GM12872 (cell line): ENCODE measurements around the gene CLCNKB.

Experiments used
- TF ChIP-seq, protein P1 (sequence below): IDR thresholded peaks from 3 replicates; pipeline ENCODE4 v1.5.1; 2011; ENCODE audit warnings: low read depth, mild to moderate bottlenecking, low read length, moderate library complexity; ENCODE audit not compliant: insufficient read depth

Gene CLCNKB

DNA sequence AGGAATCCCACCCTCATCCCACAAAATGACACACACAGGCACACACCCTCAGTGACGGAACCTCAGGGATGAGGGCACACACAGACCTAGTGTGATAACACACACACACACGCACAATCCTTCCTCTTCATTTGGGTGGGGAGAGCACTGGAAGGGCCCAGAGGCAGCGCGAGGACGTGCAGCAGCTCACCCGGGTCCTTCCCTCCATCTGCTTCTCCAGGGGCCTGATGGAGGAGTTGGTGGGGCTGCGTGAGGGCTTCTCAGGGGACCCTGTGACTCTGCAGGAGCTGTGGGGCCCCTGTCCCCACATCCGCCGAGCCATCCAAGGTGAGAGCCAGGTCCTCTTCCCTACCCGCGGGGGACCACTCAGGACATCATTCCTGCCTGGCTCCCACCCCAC is 21.2 kb upstream of the CLCNKB start:
- TF ChIP-seq, protein P1, sequence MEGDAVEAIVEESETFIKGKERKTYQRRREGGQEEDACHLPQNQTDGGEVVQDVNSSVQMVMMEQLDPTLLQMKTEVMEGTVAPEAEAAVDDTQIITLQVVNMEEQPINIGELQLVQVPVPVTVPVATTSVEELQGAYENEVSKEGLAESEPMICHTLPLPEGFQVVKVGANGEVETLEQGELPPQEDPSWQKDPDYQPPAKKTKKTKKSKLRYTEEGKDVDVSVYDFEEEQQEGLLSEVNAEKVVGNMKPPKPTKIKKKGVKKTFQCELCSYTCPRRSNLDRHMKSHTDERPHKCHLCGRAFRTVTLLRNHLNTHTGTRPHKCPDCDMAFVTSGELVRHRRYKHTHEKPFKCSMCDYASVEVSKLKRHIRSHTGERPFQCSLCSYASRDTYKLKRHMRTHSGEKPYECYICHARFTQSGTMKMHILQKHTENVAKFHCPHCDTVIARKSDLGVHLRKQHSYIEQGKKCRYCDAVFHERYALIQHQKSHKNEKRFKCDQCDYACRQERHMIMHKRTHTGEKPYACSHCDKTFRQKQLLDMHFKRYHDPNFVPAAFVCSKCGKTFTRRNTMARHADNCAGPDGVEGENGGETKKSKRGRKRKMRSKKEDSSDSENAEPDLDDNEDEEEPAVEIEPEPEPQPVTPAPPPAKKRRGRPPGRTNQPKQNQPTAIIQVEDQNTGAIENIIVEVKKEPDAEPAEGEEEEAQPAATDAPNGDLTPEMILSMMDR: no peak

DNA sequence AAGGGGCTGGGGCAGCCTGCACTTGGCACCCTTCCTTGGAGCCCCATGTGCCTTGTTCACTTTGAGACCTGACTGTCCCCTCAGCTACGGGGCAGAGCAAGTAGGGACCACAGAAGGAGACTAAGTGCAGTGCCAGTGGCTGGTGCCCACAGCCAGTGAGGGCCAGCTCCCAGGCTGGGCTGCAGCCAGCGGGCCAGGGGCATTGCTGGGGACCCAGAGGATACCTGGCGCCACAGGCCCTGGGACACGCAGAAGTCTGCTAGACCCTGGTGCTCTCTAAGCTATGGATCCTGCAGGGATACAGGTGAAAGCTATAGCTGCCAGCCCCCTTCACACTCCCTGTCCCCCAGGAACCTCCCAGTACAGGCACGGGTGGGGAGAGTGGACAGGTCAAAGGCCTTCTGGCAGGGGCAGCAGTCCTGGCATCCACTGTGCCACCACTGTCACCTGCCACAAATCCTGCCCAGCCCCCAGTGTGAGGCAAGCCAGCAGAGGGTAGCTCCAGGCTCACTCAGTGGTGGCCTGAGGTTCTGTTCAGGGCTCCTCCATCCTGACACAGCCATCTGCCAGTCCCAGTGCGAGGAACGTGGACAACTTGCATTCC is 20.4 kb upstream of the CLCNKB start:
- TF ChIP-seq, protein P1: no peak

DNA sequence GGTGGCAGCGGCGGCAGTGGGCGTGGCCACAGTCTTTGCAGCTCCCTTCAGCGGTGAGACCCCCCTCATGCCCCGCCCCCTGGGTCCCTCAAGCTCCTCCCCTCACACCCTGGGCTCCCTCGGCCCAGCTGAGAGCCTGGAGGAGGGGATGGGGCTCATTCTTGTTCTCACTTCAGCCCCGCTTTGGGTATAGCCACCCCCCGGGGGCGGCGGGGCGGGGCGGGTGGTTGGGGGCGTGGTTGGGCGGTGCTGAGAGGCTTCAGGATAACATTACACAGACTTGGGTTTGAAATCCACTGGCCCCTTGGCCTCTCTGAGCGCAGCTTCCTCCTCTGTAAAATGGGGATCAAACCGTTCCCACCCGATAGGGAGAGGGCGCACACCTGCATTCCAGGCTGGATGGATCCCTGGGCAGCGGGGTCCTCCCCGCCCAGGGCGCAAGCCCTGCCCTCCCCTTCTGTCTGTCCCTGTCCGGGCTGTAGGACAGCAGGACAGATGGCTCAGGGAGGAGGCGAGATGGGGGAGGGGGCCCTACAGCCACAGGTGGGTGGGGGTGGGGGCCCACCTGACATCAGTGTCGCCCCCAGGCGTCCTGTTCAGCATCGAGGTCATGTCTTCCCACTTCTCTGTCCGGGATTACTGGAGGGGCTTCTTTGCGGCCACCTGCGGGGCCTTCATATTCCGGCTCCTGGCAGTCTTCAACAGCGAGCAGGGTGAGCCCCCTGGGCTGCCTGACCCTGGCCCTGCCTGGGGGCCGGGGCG is 16.7 kb upstream of the CLCNKB start:
- TF ChIP-seq, protein P1: no peak

DNA sequence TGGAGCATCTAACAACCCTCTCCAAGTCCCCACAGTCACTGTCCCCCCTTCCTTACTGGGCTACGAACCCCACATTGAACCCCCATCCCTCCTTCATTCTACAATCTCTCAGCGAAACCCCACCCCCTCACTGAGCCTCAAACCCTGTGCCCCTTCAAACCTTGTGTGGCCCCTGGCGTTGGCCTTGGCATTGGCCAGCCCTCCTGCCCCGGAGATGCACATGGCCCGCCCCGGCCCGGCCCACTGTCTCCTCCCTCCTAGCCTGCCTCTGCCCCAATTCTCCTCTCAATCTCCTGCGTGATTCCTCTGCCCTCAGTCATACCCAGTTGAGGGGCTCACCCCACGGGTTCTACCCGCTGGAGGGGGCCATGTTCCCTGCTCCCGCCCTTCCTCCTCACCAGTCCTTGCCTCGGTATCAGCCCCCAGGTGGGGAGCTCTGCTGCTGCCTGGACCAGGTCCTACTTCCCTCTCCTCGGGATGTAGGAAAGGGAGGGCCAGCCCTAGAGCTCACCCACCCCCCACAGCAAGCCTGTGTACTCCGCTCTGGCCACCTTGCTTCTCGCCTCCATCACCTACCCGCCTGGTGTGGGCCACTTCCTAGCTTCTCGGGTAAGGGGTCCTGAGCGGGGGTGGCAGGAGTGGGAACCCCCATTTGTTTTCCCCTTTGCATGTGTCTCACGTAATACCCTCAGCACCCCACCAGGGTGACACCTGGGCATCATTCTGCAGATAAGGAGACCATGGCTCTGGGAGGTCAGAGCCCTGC is 15.2 kb upstream of the CLCNKB start:
- TF ChIP-seq, protein P1: no peak

DNA sequence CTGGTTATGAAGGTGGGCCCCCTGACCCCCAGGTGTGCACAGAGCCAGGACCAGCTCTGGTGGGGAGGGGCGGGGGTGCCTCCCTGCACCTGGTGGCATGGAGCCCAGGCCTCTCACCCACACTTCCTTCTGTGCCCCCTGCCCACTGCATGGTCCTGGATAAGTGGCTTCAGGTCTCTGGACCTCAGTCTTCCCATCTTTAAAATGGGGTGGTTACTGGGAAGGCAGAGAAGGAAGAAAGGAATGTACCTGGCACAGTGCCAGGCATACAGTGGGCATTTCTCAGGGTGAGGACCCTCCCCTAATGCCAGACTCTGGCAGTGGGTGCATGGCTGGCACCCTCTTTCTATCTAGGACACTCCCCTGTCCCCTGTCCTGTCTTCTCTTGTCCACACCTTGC is 14.3 kb upstream of the CLCNKB start:
- TF ChIP-seq, protein P1: no peak

DNA sequence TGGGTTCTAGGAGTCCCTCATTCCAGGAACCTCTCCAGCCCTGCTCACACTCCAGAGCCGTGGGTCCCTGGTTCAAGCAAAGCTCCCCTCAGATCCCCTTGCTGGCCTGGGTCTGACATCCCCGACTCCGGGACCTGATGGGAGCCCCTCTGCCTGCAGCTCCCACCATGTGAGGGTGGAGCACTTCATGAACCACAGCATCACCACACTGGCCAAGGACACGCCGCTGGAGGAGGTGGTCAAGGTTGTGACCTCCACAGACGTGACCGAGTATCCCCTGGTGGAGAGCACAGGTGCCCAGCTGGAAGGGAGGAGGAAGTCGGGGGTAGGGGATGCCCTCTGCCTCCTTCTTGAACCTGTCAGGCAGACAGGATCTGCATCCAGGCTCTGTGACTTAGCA is 12.0 kb upstream of the CLCNKB start:
- TF ChIP-seq, protein P1: no peak

DNA sequence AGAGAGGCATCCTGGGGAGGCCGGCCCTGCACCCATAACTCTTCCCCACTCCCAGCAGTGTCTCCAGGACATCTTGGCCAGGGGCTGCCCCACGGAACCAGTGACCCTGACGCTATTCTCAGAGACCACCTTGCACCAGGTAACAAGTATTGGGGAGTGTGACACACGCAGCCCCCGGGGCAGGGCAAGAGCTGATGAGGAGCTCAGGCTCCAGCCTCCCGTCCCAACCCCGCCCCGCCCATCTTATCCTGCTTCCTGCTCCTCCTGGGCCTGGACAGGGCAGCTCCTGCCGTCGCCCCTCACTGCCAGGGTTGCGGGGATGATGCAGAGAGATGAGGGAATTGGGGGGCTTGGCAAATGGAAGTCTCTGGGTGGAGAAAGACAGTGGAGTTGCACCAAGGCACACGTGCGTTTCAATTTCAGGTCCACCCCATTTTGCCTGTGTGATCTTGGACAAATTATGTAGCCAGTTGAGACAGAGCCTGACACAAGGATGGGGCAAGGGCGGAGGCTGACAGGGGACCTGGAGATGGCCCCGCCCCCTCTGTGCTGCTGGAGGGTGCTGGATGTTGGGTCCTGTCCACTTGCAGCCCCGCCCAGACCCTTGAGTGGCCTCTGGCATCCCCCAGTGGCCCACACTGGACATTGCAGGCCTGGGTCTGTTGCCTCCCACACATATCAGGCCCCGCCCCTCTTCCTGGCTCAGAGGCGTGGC is 11.0 kb upstream of the CLCNKB start:
- TF ChIP-seq, protein P1: peak; percentile 94
